ENCODE measurements around the gene SSTR3.

The SSTR3 gene

DNA sequence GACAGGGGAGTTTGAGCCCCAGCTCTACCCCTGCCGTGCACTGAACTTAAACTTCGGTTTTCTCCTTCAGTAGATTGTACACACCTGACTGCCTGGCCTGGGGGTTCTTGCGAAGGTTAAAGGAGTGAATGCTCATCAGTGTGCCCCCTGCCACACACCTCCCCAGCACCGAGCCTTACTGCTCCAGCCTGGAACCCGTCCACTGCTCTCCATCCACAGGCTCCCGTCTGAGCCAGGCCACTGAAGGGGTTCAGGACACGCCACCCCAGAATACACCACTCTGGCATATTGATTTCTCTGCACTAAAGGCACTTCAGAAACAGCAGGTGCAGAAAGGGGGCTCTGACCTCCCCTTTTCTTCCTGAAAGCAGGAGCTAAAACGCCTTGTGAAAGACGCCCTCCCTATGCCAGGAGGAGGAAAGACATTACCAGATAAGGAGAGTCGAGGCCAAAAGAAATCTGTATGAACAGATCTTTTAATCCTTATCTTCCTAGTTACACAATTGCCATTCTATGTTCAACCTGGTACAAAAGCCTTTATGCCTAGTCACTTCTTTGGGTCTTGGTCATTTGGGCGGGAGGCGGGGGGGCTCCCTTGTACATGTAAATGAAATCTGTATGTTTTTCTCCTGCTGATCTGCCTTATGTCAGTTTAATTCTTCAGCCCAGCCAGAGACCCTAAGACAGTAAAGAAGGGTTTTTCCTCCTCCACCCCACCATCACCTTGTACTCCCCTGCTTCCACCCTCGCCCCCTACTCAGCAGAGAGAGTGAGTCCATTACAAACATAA lies 1.9 kb upstream of the SSTR3 start:
- no peak overlapping the region for H3K4me3 Mint-ChIP-seq
- peak overlapping the region; percentile 8 for H3K27ac Mint-ChIP-seq

DNA sequence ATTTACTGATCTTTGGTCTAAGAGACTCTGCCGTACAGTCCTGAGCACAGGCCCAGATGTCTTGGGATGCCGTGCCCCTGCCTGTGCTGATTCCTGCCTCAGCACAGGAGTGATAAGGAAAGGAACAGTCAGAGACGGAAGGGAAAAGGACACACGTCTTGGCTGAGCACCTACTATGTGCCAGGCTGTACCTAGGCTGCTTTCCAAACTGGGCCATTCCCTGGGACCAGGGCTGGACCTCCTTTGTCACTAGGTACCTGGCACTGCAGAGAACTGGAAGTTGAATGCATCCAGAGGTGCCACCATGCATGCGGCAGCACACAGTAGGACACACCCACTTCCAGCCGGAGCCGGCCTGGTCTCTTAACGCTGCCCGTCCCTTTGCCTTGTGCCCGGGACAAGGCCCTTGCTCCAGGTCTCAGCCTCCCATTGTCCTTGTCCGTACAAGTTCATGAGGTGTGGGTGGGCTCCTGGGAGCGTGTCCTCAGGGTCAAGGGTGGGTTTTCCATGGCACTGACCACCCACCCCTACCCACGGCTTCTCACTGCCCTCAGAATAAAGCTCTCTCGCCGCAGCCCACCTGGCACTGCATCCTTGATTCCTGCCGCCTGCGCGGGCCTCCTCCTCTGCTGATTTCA lies 1.1 kb upstream of the SSTR3 start:
- H3K27me3 Mint-ChIP-seq (ENCODE audit: low read depth) = no peaks in the 10 kb centered on the region
- H3K9me3 Mint-ChIP-seq = no peaks in the 10 kb centered on the region
- H3K4me1 Mint-ChIP-seq (ENCODE audit: low read depth) = peaks cover 15% of the 10 kb centered on the region
- H3K27ac Mint-ChIP-seq = no peak overlapping the region
- no peak overlapping the region for H3K4me3 Mint-ChIP-seq
- H3K36me3 Mint-ChIP-seq (ENCODE audit: low read depth) = peaks cover 14% of the 10 kb centered on the region

More for the DNA sequence above, 1.9 kb upstream of the SSTR3 start:
- Mint-ChIP-seq H3K4me1 (ENCODE audit: low read depth) (peaks cover 20% of the 10 kb centered on the region), H3K9me3 (no peaks in the 10 kb centered on the region), H3K27me3 (ENCODE audit: low read depth) (no peaks in the 10 kb centered on the region), H3K36me3 (ENCODE audit: low read depth) (peaks cover 19% of the 10 kb centered on the region)

DNA sequence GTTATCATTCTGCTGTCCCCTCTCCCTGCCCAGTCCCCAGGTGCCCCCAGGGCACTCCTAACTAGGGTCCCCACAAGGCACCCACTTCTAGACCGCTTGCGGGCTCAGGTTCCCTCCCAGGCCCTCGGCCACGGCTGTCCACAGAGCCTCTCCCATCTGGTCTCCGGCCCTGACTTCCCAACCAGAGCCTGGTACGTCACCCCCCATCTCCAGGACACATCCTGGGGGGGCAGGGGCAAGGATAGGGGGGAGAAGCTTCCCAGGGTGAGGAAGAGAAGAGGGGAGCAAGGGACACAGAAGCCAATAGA lies 457 bp downstream of the SSTR3 start:
- H3K27me3 Mint-ChIP-seq (ENCODE audit: low read depth) = no peaks in the 10 kb centered on the region
- H3K9me3 Mint-ChIP-seq = no peaks in the 10 kb centered on the region
- H3K36me3 Mint-ChIP-seq (ENCODE audit: low read depth) = peaks cover 8% of the 10 kb centered on the region
- no peak overlapping the region for H3K27ac Mint-ChIP-seq
- no peak overlapping the region for H3K4me3 Mint-ChIP-seq
- H3K4me1 Mint-ChIP-seq (ENCODE audit: low read depth) = peaks cover 6% of the 10 kb centered on the region

DNA sequence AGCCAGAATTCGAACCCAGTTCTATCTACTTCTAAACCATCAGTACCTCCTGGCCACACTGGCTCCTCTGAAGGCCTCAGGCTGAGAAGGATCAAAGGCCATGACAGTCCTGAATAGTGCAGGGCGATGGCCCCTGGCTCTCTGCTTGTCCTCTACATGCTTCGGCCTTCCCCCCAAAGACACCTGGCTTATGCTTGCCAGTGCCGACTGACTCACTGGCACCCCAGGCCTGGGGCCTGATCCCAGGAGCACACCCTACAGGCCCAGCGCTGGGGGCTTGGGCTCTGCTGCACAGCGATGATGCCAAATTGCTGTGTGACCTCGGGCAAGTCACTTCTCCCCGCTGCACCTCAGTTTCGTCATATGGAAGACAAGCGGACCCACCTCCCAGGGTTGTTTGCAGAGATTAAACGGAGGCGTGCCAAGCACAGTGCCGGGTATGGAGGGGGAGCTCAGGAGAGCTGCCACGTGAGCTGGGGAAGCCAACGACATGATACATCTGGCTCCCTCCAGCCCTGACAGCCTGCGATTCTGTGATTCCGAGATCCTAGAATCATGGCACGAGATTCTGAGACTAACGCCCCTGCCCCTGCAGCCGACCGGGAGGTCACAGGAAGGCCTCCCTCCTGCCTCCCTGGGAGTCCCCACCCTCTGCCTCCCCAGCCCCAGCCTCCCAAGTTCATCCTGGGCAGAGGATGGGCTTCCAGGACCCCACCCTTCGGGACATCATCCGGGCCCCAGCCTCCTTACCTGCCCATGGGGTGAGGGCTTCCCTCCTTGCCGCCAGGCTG lies 1.0 kb downstream of the SSTR3 start:
- Mint-ChIP-seq H3K36me3 (ENCODE audit: low read depth) (peaks cover 6% of the 10 kb centered on the region), H3K27me3 (ENCODE audit: low read depth) (no peaks in the 10 kb centered on the region), H3K9me3 (no peaks in the 10 kb centered on the region), H3K4me1 (ENCODE audit: low read depth) (peaks cover 6% of the 10 kb centered on the region), H3K4me3 (no peak overlapping the region), H3K27ac (no peak overlapping the region)

DNA sequence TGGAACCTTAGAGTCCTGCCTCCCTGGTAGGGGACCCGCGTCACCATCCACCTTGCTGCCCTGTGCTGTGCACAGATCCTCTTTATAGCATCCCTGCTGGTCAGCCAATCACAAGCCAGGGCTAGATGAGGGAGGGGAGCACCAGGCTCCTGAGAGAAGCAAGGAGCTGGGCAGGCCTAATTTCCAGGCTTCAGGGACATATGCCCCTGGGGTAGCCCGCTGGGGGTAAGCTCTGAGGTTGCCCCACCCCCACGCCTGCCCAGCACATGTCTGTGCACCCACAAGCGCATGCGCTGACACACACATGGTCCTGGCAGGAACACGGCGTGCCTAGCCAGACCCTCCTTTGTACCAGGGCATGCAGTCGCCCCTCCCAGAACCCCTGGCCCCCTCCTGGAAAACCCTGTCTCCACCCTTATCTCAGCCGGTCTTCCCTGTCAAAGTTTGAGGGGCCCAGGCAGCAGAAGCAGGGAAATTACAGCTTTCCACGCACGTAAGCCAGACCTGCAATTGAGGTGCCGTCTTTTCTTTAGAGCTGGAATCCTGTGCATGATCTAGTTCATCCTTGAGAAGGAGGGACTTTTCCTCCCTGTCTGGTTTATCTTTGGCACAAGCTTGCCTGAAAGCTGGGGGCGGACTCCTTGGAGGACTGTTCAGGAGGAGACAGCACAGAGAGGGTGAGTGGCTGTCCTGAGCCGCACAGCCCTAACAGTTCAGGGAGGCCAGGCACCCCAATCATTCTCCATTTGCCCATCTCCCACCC lies 2.1 kb downstream of the SSTR3 start:
- no peak overlapping the region for H3K27ac Mint-ChIP-seq
- no peak overlapping the region for H3K4me3 Mint-ChIP-seq
- no peaks in the 10 kb centered on the region for H3K27me3 Mint-ChIP-seq (ENCODE audit: low read depth)
- no peaks in the 10 kb centered on the region for H3K9me3 Mint-ChIP-seq
- peaks cover 2% of the 10 kb centered on the region for H3K36me3 Mint-ChIP-seq (ENCODE audit: low read depth)
- H3K4me1 Mint-ChIP-seq (ENCODE audit: low read depth) = peaks cover 4% of the 10 kb centered on the region

DNA sequence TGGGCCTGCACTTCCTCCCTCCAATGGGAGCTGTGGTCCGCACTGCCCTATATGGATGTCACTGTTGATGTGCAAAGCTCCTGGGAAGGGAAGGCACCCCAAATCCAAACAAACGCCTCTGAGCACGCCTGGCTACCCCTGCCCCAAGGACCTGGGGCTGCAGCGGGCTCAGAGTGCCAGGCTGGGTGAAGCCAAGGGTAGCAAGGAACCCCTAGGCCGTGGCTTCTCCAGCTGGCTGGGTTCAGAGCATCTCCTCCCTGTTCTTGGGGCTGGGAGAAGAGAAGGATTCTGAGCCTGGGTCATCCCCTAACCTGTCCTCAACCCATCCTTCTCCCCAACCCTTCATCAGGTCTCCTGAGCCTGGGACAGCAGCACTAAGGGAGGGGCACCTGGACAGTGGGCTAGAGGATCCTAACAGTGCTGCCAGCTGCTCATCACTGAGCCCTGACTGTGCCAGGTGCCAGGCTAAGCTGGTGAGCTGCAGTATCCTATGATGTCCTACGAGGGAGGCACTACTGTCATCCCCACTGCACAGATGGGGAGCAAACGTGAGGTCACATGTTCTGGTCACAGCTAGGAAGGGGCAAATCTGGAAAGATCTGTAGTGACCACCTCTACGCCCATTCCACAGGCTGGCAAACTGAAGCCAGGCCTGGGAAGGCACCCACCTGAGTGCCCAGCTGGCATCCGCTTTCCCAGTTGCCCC lies 3.0 kb downstream of the SSTR3 start:
- peaks cover 4% of the 10 kb centered on the region for H3K4me1 Mint-ChIP-seq (ENCODE audit: low read depth)
- peaks cover 2% of the 10 kb centered on the region for H3K36me3 Mint-ChIP-seq (ENCODE audit: low read depth)
- no peaks in the 10 kb centered on the region for H3K9me3 Mint-ChIP-seq
- H3K27ac Mint-ChIP-seq = no peak overlapping the region
- no peaks in the 10 kb centered on the region for H3K27me3 Mint-ChIP-seq (ENCODE audit: low read depth)
- no peak overlapping the region for H3K4me3 Mint-ChIP-seq

DNA sequence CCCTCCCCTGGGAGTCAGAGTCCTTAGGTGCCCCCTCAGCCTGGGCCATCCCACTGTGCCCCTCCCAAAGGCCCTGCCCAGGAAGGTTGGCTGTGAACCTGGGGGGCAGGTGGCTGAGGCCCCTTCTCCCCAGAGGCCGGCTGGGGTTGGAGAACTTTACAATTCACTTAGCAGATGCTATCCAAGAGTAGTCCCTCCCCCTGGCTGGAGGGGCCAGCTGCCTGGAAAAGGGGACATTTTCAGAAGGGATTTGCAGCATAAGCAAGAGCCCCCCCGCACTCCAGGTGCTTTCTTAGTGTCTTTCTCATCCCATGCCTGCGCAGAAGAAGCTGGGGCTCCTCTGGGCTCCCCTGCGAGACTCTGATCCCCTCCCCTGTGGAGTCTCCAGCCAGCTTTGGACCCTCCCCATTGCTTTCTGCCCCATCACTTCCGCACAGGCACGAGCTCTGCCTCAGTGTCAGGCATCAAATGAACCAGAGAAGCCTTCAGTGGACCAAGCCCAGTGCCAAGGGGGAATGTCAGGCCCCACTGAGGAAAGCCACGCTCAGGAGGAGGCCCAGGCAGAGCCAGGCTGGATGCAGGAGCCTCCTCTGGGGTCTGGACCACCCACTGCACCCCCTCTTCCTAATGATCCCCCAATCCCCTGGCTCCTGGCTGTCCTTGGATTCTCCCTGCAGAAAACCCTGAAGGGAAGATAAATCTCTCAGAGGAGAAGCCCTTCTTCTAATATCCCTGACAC lies 3.7 kb downstream of the SSTR3 start:
- peaks cover 2% of the 10 kb centered on the region for H3K36me3 Mint-ChIP-seq (ENCODE audit: low read depth)
- H3K27me3 Mint-ChIP-seq (ENCODE audit: low read depth) = no peaks in the 10 kb centered on the region
- H3K4me1 Mint-ChIP-seq (ENCODE audit: low read depth) = peaks cover 4% of the 10 kb centered on the region
- H3K27ac Mint-ChIP-seq = no peak overlapping the region
- no peak overlapping the region for H3K4me3 Mint-ChIP-seq
- no peaks in the 10 kb centered on the region for H3K9me3 Mint-ChIP-seq

DNA sequence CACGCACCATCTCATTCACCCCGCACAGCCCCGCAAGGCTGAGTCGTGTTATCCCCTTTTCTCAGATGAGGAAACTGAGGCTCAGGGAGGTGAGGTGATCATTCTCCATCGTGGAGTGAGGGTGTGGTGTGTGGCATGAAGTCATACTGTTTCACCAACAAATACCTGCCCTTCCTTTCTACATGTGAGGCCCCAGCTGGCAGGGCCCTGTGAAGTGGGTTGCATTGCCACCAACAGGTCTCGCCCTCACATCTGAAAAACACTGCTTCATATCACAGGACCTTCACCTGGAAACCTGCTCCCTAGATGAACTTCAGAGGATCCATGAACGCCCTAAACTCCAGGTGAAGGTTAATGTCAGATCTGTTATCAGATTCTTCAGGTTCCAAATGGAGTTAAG lies 4.3 kb downstream of the SSTR3 start:
- H3K4me1 Mint-ChIP-seq (ENCODE audit: low read depth) = peaks cover 4% of the 10 kb centered on the region
- H3K36me3 Mint-ChIP-seq (ENCODE audit: low read depth) = peaks cover 2% of the 10 kb centered on the region
- H3K4me3 Mint-ChIP-seq = no peak overlapping the region
- no peaks in the 10 kb centered on the region for H3K27me3 Mint-ChIP-seq (ENCODE audit: low read depth)
- H3K9me3 Mint-ChIP-seq = no peaks in the 10 kb centered on the region
- no peak overlapping the region for H3K27ac Mint-ChIP-seq

DNA sequence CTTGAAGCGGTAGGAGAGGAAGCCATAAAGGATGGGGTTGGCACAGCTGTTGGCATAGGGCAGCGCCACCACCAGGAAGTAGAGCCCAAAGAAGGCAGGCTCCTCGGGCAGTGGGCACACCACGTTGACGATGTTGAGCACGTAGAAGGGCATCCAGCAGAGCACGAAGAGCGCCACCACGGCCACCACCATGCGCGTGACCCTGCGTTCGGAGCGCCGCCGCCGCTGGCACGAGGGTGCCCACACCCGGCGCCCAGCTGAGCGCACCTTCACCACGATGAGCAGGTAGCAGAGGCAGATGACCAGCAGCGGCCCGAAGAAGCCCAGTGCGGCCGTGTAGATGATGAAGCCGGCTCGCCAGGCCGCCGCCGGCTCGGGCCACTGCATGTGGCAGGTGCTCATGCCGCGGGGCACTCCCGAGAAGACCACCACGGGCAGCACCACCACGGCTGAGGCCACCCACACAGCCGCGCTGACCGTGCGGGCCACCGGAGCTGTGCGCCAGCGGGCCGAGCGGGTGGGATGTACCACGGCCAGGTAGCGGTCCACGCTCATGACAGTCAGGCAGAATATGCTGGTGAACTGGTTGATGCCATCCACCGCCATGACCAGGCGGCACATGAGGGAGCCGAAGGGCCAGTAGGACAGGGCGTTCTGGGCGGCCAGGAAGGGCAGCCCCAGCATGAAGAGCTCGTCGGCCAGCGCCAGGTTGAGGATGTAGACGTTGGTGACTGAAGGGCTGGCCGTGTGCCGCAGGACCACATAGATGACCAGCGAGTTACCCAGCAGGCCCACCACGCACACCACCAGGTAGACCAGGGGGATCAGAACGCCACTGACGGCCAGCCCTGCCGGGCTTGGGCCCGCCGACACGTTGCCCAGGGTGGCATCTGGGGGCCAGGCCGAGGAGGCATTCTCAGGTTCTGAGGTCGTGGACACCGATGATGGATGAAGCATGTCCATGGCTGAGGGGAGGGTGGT lies 5.1 kb downstream of the SSTR3 start:
- no peak overlapping the region for H3K27ac Mint-ChIP-seq
- peaks cover 2% of the 10 kb centered on the region for H3K36me3 Mint-ChIP-seq (ENCODE audit: low read depth)
- no peaks in the 10 kb centered on the region for H3K27me3 Mint-ChIP-seq (ENCODE audit: low read depth)
- H3K9me3 Mint-ChIP-seq = no peaks in the 10 kb centered on the region
- no peak overlapping the region for H3K4me3 Mint-ChIP-seq
- H3K4me1 Mint-ChIP-seq (ENCODE audit: low read depth) = peaks cover 2% of the 10 kb centered on the region

DNA sequence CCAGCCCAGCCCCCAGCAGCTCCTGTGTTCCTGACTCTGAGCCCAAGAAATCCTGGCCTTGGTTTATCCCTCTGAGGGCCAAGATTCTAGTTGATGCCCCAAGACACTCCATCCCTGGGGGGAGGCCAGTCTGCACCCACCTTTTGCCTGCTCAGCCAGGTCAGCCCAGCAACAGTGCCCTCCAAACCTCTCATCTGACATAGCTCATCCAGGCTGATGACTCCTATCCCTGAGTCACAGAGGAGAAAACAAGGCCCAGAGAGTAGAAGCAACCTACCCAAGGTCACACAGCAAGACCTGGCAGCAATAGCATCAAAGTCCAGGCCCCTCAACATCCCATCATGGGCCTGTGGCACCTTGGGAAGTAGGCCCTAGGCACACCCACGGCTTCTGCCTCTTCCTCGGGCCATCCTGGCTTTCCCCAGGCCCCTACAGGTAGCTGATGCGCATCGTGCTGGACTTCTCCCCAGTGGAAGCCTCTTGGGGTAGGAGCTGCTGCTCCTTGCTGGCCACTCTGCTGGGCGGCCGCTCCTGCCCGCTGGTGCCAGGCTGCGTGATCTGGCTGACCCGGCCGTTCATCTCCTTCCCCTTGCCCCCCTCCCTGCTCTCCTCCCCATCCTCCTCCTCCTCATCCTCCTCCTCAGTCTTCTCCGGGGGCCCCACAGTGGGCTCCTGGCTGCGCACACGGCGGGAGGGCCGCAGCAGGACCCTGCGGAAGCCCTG lies 6.0 kb downstream of the SSTR3 start:
- H3K4me3 Mint-ChIP-seq = no peak overlapping the region
- peaks cover 2% of the 10 kb centered on the region for H3K36me3 Mint-ChIP-seq (ENCODE audit: low read depth)
- H3K9me3 Mint-ChIP-seq = no peaks in the 10 kb centered on the region
- no peak overlapping the region for H3K27ac Mint-ChIP-seq
- H3K27me3 Mint-ChIP-seq (ENCODE audit: low read depth) = no peaks in the 10 kb centered on the region
- H3K4me1 Mint-ChIP-seq (ENCODE audit: low read depth) = peaks cover 5% of the 10 kb centered on the region

DNA sequence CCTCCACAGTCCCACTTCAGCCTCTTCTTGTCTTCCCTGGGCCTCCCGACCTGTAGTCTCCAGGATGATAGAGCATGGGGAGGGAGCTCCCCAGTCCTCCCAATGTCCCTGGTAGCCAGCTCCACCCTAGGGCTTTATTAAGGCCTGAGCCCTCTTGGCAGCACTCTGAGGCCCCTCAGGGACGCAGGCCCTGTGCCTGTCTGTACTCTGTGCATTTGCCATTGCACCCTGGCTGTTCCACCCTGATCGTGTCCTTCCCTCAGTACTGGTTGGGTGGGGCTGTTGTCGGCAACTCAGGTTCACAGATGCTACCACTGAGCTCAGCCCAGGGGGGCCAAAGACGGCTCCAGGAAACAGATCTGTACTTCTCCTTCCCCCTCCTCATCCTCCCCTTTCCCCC lies 7.2 kb downstream of the SSTR3 start:
- H3K4me3 Mint-ChIP-seq = no peak overlapping the region
- peaks cover 5% of the 10 kb centered on the region for H3K4me1 Mint-ChIP-seq (ENCODE audit: low read depth)
- no peaks in the 10 kb centered on the region for H3K9me3 Mint-ChIP-seq
- H3K27me3 Mint-ChIP-seq (ENCODE audit: low read depth) = no peaks in the 10 kb centered on the region
- H3K36me3 Mint-ChIP-seq (ENCODE audit: low read depth) = peaks cover 2% of the 10 kb centered on the region
- no peak overlapping the region for H3K27ac Mint-ChIP-seq

DNA sequence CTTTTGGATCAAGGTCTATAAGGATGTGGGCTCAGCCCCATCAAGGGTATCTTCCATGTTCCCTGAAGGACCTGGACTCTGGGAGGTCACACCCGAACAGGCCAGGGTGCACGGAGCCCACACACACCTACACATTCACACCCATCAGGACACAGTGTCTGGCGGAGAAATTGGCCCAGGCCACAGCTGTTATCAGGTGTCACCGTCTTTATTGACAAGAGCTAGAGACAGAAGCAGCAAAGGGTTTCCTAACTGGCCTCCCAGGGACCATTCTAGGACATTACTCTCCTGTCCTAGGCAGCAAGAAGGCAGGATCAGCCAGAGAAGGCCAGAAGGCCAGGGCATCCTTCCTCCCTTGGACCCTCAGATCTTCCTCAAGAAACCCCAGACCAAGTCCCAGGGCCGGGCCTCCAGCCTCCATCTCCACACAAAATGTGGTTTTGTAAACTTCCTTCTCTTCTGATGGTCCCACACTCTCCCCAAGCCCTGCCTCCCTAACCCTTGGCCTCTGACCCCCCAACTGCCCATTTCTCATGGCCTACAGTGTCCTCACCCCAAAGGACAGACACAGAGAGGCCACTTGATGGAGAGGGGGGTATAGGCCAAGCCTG lies 8.1 kb downstream of the SSTR3 start:
- Mint-ChIP-seq H3K4me1 (ENCODE audit: low read depth) (peaks cover 10% of the 10 kb centered on the region), H3K27me3 (ENCODE audit: low read depth) (no peaks in the 10 kb centered on the region), H3K27ac (no peak overlapping the region), H3K9me3 (no peaks in the 10 kb centered on the region), H3K4me3 (no peak overlapping the region), H3K36me3 (ENCODE audit: low read depth) (peaks cover 2% of the 10 kb centered on the region)
